GM18507 (cell line): Measurements from ENCODE around the gene OR10AD1.
"Not testable (repeated sequence)": the region's sequence is repeated elsewhere in the genome, so short reads cannot be mapped to it uniquely, and the experiment has no call there.

Experiments
- DNase-seq: peaks from one replicate; pipeline ENCODE4 v3.0.0; 2011; ENCODE audit warnings: low read depth; ENCODE audit not compliant: insufficient read length; ENCODE audit errors: extremely low spot score
- FAIRE-seq: peaks from 2 replicates; lab custom pipeline; 2011; peaks lifted over from hg19 to GRCh38; lab: Jason Lieb, UNC

OR10AD1 gene

GRCh38 chr12:48203192-48203591 lies at the start of gene OR10AD1:
Gene OR10AD1, minus strand, starts transcription at chr12:48203292. Its CDS starts 0 bp downstream, at chr12:48203292.
- no peak for DNase-seq
- no peak for FAIRE-seq

- FAIRE-seq, result no peak
- no peak for DNase-seq
These were observed 44.3 kb upstream of the OR10AD1 start for GRCh38 chr12:48247181-48247966.

GRCh38 chr12:48237162-48237561 lies 34.1 kb upstream of the OR10AD1 start:
- no peak for FAIRE-seq
- DNase-seq, result no peak

GRCh38 chr12:48235796-48236333 lies 32.8 kb upstream of the OR10AD1 start:
- DNase-seq, result no peak
- no peak for FAIRE-seq

GRCh38 chr12:48231169-48231958 lies 28.3 kb upstream of the OR10AD1 start:
- FAIRE-seq, DNase-seq: not testable (repeated sequence)

GRCh38 chr12:48224533-48224932 lies 21.4 kb upstream of the OR10AD1 start:
- not testable (repeated sequence) for FAIRE-seq, DNase-seq

- FAIRE-seq, result no peak
- DNase-seq, result no peak
These were observed 18.6 kb upstream of the OR10AD1 start for GRCh38 chr12:48221645-48222044.

GRCh38 chr12:48220701-48221100 lies 17.6 kb upstream of the OR10AD1 start:
- FAIRE-seq, result no peak
- no peak for DNase-seq

GRCh38 chr12:48219631-48220030 lies 16.5 kb upstream of the OR10AD1 start:
- FAIRE-seq (no peak), DNase-seq (no peak)

GRCh38 chr12:48216785-48217184 lies 13.7 kb upstream of the OR10AD1 start:
- DNase-seq (no peak), FAIRE-seq (no peak)

- not testable (repeated sequence) for DNase-seq, FAIRE-seq
These were observed 6.4 kb upstream of the OR10AD1 start for GRCh38 chr12:48209495-48209894.

GRCh38 chr12:48202766-48203165 lies 326 bp downstream of the OR10AD1 start:
- no peak for FAIRE-seq
- no peak for DNase-seq

GRCh38 chr12:48201516-48201915 lies 1.6 kb downstream of the OR10AD1 start:
- DNase-seq (no peak), FAIRE-seq (no peak)

GRCh38 chr12:48201091-48201490 lies 2.0 kb downstream of the OR10AD1 start:
- DNase-seq (no peak), FAIRE-seq (no peak)

- FAIRE-seq, result no peak
- DNase-seq, result no peak
These were observed 3.3 kb downstream of the OR10AD1 start for GRCh38 chr12:48199774-48200221.

- DNase-seq, result no peak
- no peak for FAIRE-seq
These were observed 4.1 kb downstream of the OR10AD1 start for GRCh38 chr12:48198985-48199384.

GRCh38 chr12:48198672-48198971 lies 4.5 kb downstream of the OR10AD1 start:
- no peak for FAIRE-seq
- no peak for DNase-seq

GRCh38 chr12:48197971-48198671 lies 5.0 kb downstream of the OR10AD1 start:
- DNase-seq, result peak; percentile 90
- peak; percentile 93 for FAIRE-seq

- no peak for FAIRE-seq
These were observed 5.5 kb downstream of the OR10AD1 start for GRCh38 chr12:48197549-48197970.

GRCh38 chr12:48194799-48195201 lies 8.3 kb downstream of the OR10AD1 start:
- FAIRE-seq (no peak), DNase-seq (no peak)

More at GRCh38 chr12:48197549-48197970, 5.5 kb downstream of the OR10AD1 start:
- no peak for DNase-seq
